ENCODE results near the gene TMEM213.
"Not testable (repeated sequence)": the region's sequence is repeated elsewhere in the genome, so short reads cannot be mapped to it uniquely, and the experiment has no call there.

Gene TMEM213

DNA sequence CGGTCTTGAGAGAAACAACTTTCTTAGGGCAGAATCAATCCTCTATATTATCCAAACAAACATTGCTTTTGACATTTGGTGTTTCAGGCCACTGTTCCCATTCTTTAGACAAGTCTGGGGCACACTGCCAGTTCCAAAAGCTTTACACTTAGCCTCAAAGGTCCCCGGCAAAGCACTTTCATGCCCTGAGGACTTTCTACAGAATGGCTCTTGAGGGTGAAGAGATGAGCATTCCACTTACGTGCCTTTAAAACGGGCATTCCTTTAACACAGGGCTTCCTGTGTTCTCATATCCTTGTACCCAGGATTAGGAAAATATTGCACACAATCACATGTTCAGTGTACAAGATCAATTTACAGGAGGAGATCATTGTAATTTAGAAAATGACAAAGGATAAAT, 13.1 kb upstream of the TMEM213 start:
- no peak for DNase-seq (ENCODE audit: low read depth, low spot score)
- ChIA-PET CTCF (no interaction called here), POLR2A (no interaction called here)
- TF ChIP-seq, protein P1, sequence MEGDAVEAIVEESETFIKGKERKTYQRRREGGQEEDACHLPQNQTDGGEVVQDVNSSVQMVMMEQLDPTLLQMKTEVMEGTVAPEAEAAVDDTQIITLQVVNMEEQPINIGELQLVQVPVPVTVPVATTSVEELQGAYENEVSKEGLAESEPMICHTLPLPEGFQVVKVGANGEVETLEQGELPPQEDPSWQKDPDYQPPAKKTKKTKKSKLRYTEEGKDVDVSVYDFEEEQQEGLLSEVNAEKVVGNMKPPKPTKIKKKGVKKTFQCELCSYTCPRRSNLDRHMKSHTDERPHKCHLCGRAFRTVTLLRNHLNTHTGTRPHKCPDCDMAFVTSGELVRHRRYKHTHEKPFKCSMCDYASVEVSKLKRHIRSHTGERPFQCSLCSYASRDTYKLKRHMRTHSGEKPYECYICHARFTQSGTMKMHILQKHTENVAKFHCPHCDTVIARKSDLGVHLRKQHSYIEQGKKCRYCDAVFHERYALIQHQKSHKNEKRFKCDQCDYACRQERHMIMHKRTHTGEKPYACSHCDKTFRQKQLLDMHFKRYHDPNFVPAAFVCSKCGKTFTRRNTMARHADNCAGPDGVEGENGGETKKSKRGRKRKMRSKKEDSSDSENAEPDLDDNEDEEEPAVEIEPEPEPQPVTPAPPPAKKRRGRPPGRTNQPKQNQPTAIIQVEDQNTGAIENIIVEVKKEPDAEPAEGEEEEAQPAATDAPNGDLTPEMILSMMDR (IDR thresholded peaks at IDR 0.05; ENCODE audit: insufficient read depth, low read length, missing control alignments): no peak
- no peak overlapping the region for H3K4me3 ChIP-seq (ENCODE audit: low read depth, low read length)

DNA sequence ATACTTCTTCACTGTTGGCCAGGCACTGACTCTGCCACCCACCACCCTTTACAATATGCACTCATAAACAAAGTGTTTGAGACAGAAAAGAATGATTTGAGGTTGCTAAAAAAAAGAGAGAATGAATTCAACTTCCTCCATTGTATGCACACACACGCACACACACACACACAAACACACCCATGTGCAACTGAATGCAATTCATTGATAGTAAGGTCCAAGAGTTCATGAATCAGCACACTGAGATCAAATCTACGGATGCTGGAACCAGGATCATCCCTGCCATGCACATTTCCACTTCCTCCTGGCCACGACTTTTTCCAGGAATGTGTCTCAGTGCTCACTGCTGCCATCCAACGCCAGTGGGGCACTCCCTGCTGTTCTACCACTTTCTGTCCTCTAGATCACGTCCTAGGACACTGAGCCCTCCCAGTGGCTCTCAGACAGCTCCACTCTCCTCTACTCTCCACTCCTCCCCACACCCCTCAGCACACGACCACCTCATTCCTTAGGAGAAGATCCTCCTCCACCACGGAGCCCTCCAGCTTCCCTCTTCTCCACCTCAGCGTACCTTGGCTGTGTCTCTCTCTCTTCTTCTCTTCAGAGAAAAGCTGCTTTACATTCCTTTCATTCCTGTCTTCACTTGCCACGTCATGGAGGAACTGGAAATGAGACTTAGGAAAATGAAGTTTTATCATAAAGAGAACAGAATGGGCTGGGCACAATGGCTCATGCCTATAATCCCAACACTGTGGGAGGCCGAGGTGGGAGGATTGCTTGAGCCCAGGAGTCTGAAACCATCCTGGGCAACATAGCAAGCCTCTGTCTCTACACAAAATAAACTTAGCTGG, 12.0 kb upstream of the TMEM213 start:
- TF ChIP-seq, protein P1 (IDR thresholded peaks at IDR 0.05; ENCODE audit: insufficient read depth, low read length, missing control alignments): no peak
- POLR2A ChIA-PET: no interaction called here

DNA sequence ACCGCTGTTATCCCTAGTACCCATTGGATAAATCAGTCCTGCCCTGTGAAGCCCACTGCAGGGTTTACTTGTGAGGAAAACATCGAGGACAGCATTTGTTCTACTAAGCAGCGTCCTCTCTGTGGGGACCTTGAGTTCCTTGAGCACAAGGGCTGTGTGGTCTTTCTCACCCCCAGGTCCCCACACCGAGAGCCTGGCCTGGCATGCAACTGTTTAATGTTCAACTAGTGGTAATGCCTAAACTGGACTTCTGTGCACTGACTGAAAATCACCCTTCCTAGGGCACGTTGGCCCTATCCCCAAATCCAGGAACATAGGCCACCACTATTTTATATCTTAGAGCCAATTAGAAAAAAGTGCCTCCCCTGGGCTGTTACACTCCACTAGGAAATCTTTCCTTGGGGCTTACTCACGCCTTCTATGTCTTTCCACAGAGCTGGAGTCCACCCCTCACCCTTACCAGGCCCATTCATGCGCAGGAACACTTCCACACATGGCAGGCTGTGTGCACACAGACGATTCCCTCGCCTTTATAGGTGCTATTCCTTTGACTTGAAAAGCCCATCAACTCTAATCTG, 1.7 kb upstream of the TMEM213 start:
- no peak for DNase-seq (ENCODE audit: low read depth, low spot score)
- TF ChIP-seq, protein P1 (IDR thresholded peaks at IDR 0.05; ENCODE audit: insufficient read depth, low read length, missing control alignments): no peak
- POLR2A ChIA-PET: no interaction called here
- no peak overlapping the region for H3K4me3 ChIP-seq (ENCODE audit: low read depth, low read length)
- CTCF ChIA-PET: interaction anchor here (1.0 kb wide), 1 partner anchor 46 kb away, joined by 5 read pairs; no protein-coding TSS in a partner anchor

More for the DNA sequence above, 12.0 kb upstream of the TMEM213 start:
- CTCF ChIA-PET: no interaction called here
- no peak overlapping the region for H3K4me3 ChIP-seq (ENCODE audit: low read depth, low read length)
- DNase-seq (ENCODE audit: low read depth, low spot score): no peak

DNA sequence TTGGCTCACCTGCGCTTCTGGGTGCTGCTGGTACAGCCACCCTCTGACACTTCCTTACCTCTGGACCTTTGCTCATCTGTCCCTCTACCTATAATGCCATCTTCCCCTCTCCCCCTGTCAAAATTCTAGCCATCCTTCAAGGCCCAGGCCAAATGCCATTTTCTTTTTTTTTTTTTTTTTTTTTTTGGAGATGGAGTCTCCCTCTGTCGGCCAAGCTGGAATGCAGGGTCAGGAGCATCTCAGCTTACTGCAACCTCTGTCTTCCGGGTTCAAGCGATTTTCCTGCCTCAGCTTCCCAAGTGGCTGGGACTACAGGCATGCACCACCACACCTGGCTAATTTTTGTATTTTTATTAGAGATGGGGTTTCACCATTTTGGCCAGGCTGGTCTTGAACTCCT, 748 bp upstream of the TMEM213 start:
- DNase-seq (ENCODE audit: low read depth, low spot score); H3K4me3 ChIP-seq (ENCODE audit: low read depth, low read length); POLR2A ChIA-PET: not testable (repeated sequence)
- CTCF ChIA-PET: interaction anchor here (1.0 kb wide), 1 partner anchor 45 kb away, joined by 5 read pairs; no protein-coding TSS in a partner anchor

DNA sequence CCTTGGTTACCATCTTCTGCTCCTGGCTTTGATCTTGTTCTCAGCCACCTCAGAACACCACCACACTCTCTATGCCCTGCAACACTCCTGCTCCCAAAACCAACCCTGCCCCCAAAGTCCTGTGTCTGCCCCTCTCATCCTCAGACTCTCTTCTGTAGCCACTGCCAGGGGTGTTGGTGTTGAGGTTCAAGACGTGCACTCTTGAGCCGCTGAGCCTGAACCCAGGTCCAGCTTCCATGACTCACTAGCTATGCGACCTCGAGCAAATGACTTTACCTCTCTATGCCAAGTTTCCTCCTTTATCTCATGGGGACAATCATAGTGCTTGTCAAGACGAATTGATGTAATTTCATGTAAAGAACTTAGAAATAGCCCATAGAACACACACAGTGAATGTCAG, 1.0 kb downstream of the TMEM213 start:
- no peak overlapping the region for H3K4me3 ChIP-seq (ENCODE audit: low read depth, low read length)
- ChIA-PET POLR2A (no interaction called here), CTCF (no interaction called here)
- no peak for DNase-seq (ENCODE audit: low read depth, low spot score)
- TF ChIP-seq, protein P1 (IDR thresholded peaks at IDR 0.05; ENCODE audit: insufficient read depth, low read length, missing control alignments): no peak

DNA sequence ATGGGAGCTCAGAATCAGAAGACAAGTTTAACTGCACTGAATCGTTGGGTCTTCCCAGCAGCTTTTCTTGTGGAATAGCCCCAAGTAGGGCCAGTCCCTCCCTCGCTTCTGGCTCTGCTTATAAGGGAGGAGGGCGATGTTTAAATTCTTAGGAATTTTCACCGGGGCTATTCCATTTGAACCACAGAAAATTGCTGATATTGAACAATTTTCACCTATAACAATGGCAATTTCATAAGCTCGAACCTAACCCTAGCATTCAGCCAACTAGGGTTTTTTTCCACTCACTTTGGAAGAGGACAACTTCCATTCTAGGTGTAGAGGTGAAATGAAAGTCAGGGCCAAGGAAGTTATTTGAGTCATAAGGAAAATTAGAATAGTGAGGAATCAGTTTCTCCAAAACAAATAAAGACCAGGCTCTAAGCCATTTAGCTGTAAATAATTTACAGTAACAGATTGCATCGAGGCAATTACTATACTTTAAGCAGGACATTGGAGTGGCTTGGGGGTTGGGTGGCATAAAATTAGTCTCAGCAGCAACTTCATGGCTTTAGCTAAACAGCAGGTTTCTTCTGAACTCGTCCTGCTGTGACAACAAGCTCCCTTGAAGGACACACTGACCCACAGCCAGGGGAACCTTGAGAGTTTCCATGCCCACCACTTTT, 1.7 kb downstream of the TMEM213 start:
- TF ChIP-seq, protein P1 (IDR thresholded peaks at IDR 0.05; ENCODE audit: insufficient read depth, low read length, missing control alignments): no peak
- CTCF ChIA-PET: no interaction called here
- DNase-seq (ENCODE audit: low read depth, low spot score): no peak
- no peak overlapping the region for H3K4me3 ChIP-seq (ENCODE audit: low read depth, low read length)
- POLR2A ChIA-PET: no interaction called here
